ENCODE results near the gene DPYSL3. TPM values are rescaled to one million over a fixed set of nuclear protein-coding genes. Genes with fewer than 3 reads are reported as not detected.

DPYSL3 gene
- total and polyA plus RNA-seq, 7 experiments from 2014 or later = 0.08 to 1.2 (median 0.11) TPM; not detected in 4

DNA sequence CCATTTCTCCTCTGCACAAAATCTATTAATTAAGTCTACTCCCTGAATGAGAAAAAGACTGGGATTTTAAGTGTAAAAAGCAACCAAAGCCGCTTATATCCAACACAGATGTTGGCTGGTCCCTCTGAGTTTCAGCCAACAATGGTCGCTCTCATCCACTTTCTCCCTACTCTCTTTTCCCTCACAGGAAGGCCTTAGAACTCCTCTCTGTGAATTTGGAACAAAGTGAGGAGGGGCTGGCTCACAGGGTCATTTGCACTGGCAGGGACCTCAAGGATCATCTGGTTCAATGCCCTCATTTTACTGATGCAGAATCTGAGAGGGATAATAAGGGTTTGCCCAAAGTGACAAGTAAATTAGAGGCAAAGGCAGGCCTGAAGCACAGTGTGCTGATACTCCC lies 64.0 kb downstream of the DPYSL3 start:
- no peak for DNase-seq
- intact Hi-C loops (cut with micrococcal nuclease) = no loop called here
- peaks cover 17 to 63% (median 44%) of the 10 kb centered on the region in 5 donors for H3K27me3 Mint-ChIP-seq
- Histone ChIP-seq H3K9me3 (ENCODE audit: control insufficient read depth in 2 of 3, low read length in 3 of 3) (no peaks in the 10 kb centered on the region), H3K4me3 (ENCODE audit: low read length) (no peak overlapping the region), H3K36me3 (ENCODE audit: control insufficient read depth in 2 of 3, insufficient read depth in 3 of 3, low read length in 3 of 3) (no peaks in the 10 kb centered on the region), H3K4me1 (ENCODE audit: control insufficient read depth in 2 of 2, insufficient read depth in 2 of 2, low read length in 2 of 2) (no peaks in the 10 kb centered on the region), H3K27ac (ENCODE audit: low read depth, low read length) (no peak overlapping the region), H3K27me3 (ENCODE audit: control insufficient read depth in 2 of 2, insufficient read depth in 2 of 2, low read length in 2 of 2) (no peaks in the 10 kb centered on the region)
- no peak overlapping the region for H3K4me3 Mint-ChIP-seq
- CTCF ChIA-PET = no interaction called here
- no peak for ATAC-seq
- no peaks in the 10 kb centered on the region for H3K36me3 Mint-ChIP-seq
- H3K4me1 Mint-ChIP-seq = no peaks in the 10 kb centered on the region
- H3K27ac Mint-ChIP-seq = no peak overlapping the region
- POLR2A ChIA-PET = no interaction called here
- peaks cover 0 to 4% (median 0%) of the 10 kb centered on the region in 11 donors for H3K9me3 Mint-ChIP-seq

DNA sequence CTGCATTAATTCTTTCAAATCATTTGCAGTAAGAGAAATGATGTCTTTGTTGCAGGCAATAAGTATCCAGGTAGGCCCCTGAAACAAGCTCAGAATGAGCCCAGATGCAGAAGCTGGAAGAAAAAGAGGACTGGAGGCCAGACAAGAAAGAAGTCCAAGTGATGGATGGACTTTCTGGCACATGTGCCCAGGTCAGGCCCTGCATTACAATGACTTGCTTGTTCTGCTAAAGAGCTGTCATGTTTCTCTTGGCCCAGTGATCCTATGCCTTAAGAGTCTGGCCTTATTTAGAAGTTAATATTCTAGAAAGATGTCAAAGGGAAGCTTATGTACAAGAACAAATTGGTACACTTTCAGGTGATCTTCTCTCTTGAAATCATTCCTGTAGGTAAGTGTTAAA lies 64.8 kb downstream of the DPYSL3 start:
- no peaks in the 10 kb centered on the region for H3K36me3 Mint-ChIP-seq
- no peaks in the 10 kb centered on the region for H3K27me3 ChIP-seq (ENCODE audit: control insufficient read depth in 2 of 2, insufficient read depth in 2 of 2, low read length in 2 of 2)
- H3K9me3 ChIP-seq (ENCODE audit: control insufficient read depth in 2 of 3, low read length in 3 of 3) = no peaks in the 10 kb centered on the region
- H3K4me3 Mint-ChIP-seq = no peak overlapping the region
- peaks cover 10 to 60% (median 38%) of the 10 kb centered on the region in 5 donors for H3K27me3 Mint-ChIP-seq
- intact Hi-C loops (cut with micrococcal nuclease) = no loop called here
- no peak overlapping the region for H3K27ac ChIP-seq (ENCODE audit: low read depth, low read length)
- POLR2A ChIA-PET = no interaction called here
- no peak for ATAC-seq
- CTCF ChIA-PET = no interaction called here
- H3K4me3 ChIP-seq (ENCODE audit: low read length) = no peak overlapping the region
- no peaks in the 10 kb centered on the region for H3K4me1 ChIP-seq (ENCODE audit: control insufficient read depth in 2 of 2, insufficient read depth in 2 of 2, low read length in 2 of 2)
- H3K27ac Mint-ChIP-seq = no peak overlapping the region
- H3K9me3 Mint-ChIP-seq = peaks cover 0 to 4% (median 0%) of the 10 kb centered on the region in 11 donors
- H3K4me1 Mint-ChIP-seq = no peaks in the 10 kb centered on the region
- no peak for DNase-seq
- no peaks in the 10 kb centered on the region for H3K36me3 ChIP-seq (ENCODE audit: control insufficient read depth in 2 of 3, insufficient read depth in 3 of 3, low read length in 3 of 3)

DNA sequence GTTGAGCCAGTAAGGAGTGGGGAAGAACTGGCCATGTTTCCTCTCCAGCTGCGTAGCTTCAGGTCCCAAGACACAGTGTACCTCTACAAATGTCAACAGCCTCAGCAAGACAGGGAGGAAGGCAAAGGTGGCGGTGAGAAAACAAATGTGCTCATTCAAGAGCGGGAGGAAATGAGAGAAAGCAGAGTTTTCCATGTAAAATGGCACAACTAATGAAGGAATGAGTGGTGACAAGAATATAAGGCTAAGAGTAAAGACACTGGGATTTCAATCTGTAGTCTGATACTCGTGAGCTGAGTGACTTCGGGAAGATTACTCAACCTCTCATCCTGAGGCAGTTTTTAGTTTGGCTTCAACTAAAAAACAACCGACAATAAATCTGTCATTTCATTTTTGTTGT lies 67.6 kb downstream of the DPYSL3 start:
- Histone ChIP-seq H3K27ac (ENCODE audit: low read depth, low read length) (no peak overlapping the region), H3K36me3 (ENCODE audit: control insufficient read depth in 2 of 3, insufficient read depth in 3 of 3, low read length in 3 of 3) (no peaks in the 10 kb centered on the region), H3K9me3 (ENCODE audit: control insufficient read depth in 2 of 3, low read length in 3 of 3) (no peaks in the 10 kb centered on the region), H3K4me3 (ENCODE audit: low read length) (no peak overlapping the region), H3K4me1 (ENCODE audit: control insufficient read depth in 2 of 2, insufficient read depth in 2 of 2, low read length in 2 of 2) (no peaks in the 10 kb centered on the region), H3K27me3 (ENCODE audit: control insufficient read depth in 2 of 2, insufficient read depth in 2 of 2, low read length in 2 of 2) (no peaks in the 10 kb centered on the region)
- intact Hi-C loops (cut with micrococcal nuclease) = no loop called here
- peaks cover 6 to 45% (median 22%) of the 10 kb centered on the region in 5 donors for H3K27me3 Mint-ChIP-seq
- H3K9me3 Mint-ChIP-seq = peaks cover 0 to 4% (median 0%) of the 10 kb centered on the region in 11 donors
- CTCF ChIA-PET = no interaction called here
- POLR2A ChIA-PET = no interaction called here
- no peaks in the 10 kb centered on the region for H3K4me1 Mint-ChIP-seq
- H3K36me3 Mint-ChIP-seq = no peaks in the 10 kb centered on the region
- H3K27ac Mint-ChIP-seq = no peak overlapping the region
- H3K4me3 Mint-ChIP-seq = no peak overlapping the region
- DNase-seq (no peak), ATAC-seq (no peak)

DNA sequence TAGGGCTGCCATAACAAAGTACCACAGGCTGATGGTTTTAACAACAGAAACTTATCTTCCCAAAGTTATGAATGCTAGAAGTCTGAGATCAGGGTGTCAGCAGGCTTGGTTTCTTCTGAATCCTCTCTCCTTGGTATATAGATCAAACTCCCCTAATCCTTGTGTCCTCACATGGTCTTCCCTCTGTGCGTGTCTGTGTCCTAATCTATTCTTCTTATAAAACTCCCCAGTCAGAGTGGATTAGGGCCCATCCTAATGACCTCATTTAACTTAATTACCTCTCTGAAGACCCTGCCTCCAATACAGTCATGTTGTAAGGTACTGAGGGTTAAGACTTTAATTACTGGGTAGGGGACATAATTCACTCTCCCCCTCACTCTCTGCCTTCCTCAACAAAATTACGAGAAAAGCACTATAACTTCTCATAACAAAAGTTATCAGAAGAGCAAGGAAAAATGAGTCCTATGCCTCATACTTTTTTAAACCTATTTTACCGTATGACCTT lies 68.6 kb downstream of the DPYSL3 start:
- Mint-ChIP-seq H3K4me1 (no peaks in the 10 kb centered on the region), H3K4me3 (no peak overlapping the region), H3K9me3 (peaks cover 0 to 4% (median 0%) of the 10 kb centered on the region in 11 donors), H3K36me3 (no peaks in the 10 kb centered on the region), H3K27ac (no peak overlapping the region), H3K27me3 (peaks cover 6 to 36% (median 22%) of the 10 kb centered on the region in 5 donors)
- Histone ChIP-seq H3K27ac (ENCODE audit: low read depth, low read length) (no peak overlapping the region), H3K9me3 (ENCODE audit: control insufficient read depth in 2 of 3, low read length in 3 of 3) (no peaks in the 10 kb centered on the region), H3K36me3 (ENCODE audit: control insufficient read depth in 2 of 3, insufficient read depth in 3 of 3, low read length in 3 of 3) (no peaks in the 10 kb centered on the region), H3K4me1 (ENCODE audit: control insufficient read depth in 2 of 2, insufficient read depth in 2 of 2, low read length in 2 of 2) (no peaks in the 10 kb centered on the region), H3K4me3 (ENCODE audit: low read length) (no peak overlapping the region), H3K27me3 (ENCODE audit: control insufficient read depth in 2 of 2, insufficient read depth in 2 of 2, low read length in 2 of 2) (no peaks in the 10 kb centered on the region)
- CTCF ChIA-PET = no interaction called here
- intact Hi-C loops (cut with micrococcal nuclease) = no loop called here
- ATAC-seq = no peak
- POLR2A ChIA-PET = no interaction called here
- DNase-seq = no peak

DNA sequence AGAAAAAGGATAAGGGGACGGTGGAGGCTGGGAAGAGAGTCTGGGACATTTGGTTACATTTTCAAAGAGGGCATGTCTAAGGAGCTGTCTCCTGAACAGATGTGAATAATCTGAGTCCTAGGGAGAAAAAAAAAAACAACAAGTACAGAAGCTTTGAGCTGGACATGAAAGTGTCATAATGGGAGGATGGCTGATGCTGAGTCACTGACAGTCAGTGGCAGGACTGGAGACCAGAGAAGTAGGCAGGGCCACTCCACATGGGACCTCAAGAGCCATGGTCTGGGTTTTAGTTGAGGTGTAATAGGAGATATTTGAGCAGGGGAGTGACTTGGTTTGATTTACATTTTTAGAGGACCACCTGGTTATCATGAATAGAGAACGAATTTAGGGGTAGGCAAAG lies 70.6 kb downstream of the DPYSL3 start:
- Histone ChIP-seq H3K4me1 (ENCODE audit: control insufficient read depth in 2 of 2, insufficient read depth in 2 of 2, low read length in 2 of 2) (no peaks in the 10 kb centered on the region), H3K27me3 (ENCODE audit: control insufficient read depth in 2 of 2, insufficient read depth in 2 of 2, low read length in 2 of 2) (no peaks in the 10 kb centered on the region), H3K9me3 (ENCODE audit: control insufficient read depth in 2 of 3, low read length in 3 of 3) (no peaks in the 10 kb centered on the region), H3K27ac (ENCODE audit: low read depth, low read length) (no peak overlapping the region), H3K36me3 (ENCODE audit: control insufficient read depth in 2 of 3, insufficient read depth in 3 of 3, low read length in 3 of 3) (no peaks in the 10 kb centered on the region), H3K4me3 (ENCODE audit: low read length) (no peak overlapping the region)
- Mint-ChIP-seq H3K36me3 (no peaks in the 10 kb centered on the region), H3K27ac (no peak overlapping the region), H3K4me1 (no peaks in the 10 kb centered on the region), H3K9me3 (peaks cover 0 to 4% (median 0%) of the 10 kb centered on the region in 11 donors), H3K27me3 (peaks cover 3 to 36% (median 22%) of the 10 kb centered on the region in 5 donors), H3K4me3 (no peak overlapping the region)
- intact Hi-C loops (cut with micrococcal nuclease) = no loop called here
- POLR2A ChIA-PET = no interaction called here
- DNase-seq (no peak), ATAC-seq (peak; percentile 40)
- CTCF ChIA-PET = no interaction called here

DNA sequence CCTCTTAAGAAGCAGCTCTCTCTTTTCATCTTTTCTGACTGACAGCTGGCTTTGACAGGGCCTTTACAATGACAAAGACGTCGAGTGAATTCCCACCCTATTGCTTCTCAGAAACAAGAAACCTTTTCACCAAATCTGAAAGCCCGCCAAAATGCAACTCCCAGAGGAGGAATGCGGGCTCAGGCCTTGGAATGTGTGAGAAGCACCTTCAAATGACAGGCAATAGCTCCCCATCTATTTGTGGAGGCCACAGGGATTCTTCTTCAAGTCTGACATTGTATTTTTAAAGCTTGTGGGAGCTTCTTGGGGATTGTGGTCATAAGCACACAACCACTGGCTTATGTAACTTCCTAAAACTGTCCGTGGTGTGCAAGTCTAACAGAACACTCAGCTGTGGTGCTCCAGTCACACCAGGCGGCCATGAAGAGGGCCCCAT lies 72.7 kb downstream of the DPYSL3 start:
- H3K4me3 ChIP-seq (ENCODE audit: low read length) = no peak overlapping the region
- H3K9me3 ChIP-seq (ENCODE audit: control insufficient read depth in 2 of 3, low read length in 3 of 3) = no peaks in the 10 kb centered on the region

DNA sequence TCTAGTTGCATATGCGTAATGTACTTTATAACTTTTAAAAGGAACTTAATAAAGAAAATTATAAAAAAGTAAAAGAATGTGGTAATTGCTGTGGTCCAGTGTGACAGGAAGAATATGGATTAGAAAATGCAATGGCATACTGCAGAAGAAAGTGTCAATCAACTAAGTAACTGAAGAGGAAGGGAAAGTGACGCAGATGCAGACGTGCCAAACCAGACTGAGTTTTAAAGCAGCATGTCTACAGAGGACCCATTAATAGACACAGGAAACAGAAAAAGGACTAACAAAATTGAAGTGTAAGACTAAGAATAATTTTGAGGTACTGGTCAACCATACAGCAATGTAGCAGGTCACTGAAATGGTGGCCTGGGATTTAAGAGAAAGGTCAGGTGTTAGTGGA lies 73.3 kb downstream of the DPYSL3 start:
- H3K9me3 ChIP-seq (ENCODE audit: control insufficient read depth in 2 of 3, low read length in 3 of 3) = no peaks in the 10 kb centered on the region
- no peaks in the 10 kb centered on the region for H3K27me3 ChIP-seq (ENCODE audit: control insufficient read depth in 2 of 2, insufficient read depth in 2 of 2, low read length in 2 of 2)
- ChIA-PET CTCF (no interaction called here), POLR2A (no interaction called here)
- Mint-ChIP-seq H3K4me1 (no peaks in the 10 kb centered on the region), H3K4me3 (no peak overlapping the region), H3K36me3 (no peaks in the 10 kb centered on the region), H3K27me3 (peaks cover 3 to 20% (median 15%) of the 10 kb centered on the region in 5 donors), H3K27ac (no peak overlapping the region), H3K9me3 (no peaks in the 10 kb centered on the region)
- DNase-seq (no peak), ATAC-seq (no peak)
- intact Hi-C loops (cut with micrococcal nuclease) = no loop called here
- H3K4me1 ChIP-seq (ENCODE audit: control insufficient read depth in 2 of 2, insufficient read depth in 2 of 2, low read length in 2 of 2) = no peaks in the 10 kb centered on the region
- H3K36me3 ChIP-seq (ENCODE audit: control insufficient read depth in 2 of 3, insufficient read depth in 3 of 3, low read length in 3 of 3) = no peaks in the 10 kb centered on the region
- no peak overlapping the region for H3K4me3 ChIP-seq (ENCODE audit: low read length)
- H3K27ac ChIP-seq (ENCODE audit: low read depth, low read length) = no peak overlapping the region

More for the DNA sequence above, 72.7 kb downstream of the DPYSL3 start:
- ChIA-PET POLR2A (no interaction called here), CTCF (no interaction called here)
- peaks cover 3 to 26% (median 19%) of the 10 kb centered on the region in 5 donors for H3K27me3 Mint-ChIP-seq
- Histone ChIP-seq H3K36me3 (ENCODE audit: control insufficient read depth in 2 of 3, insufficient read depth in 3 of 3, low read length in 3 of 3) (no peaks in the 10 kb centered on the region), H3K4me1 (ENCODE audit: control insufficient read depth in 2 of 2, insufficient read depth in 2 of 2, low read length in 2 of 2) (no peaks in the 10 kb centered on the region), H3K27me3 (ENCODE audit: control insufficient read depth in 2 of 2, insufficient read depth in 2 of 2, low read length in 2 of 2) (no peaks in the 10 kb centered on the region), H3K27ac (ENCODE audit: low read depth, low read length) (no peak overlapping the region)
- ATAC-seq = peak; percentile 59
- H3K4me1 Mint-ChIP-seq = no peaks in the 10 kb centered on the region
- no peaks in the 10 kb centered on the region for H3K36me3 Mint-ChIP-seq
- peaks cover 0 to 3% (median 0%) of the 10 kb centered on the region in 11 donors for H3K9me3 Mint-ChIP-seq
- intact Hi-C loops (cut with micrococcal nuclease) = no loop called here
- no peak overlapping the region for H3K4me3 Mint-ChIP-seq
- no peak overlapping the region for H3K27ac Mint-ChIP-seq
- DNase-seq = no peak

All from naive thymus-derived CD4-positive, alpha-beta T cell (primary cell).